Vagina (tissue), 2 donors: ENCODE results near the gene MYH11.

Experiments
- POLR2A ChIP-seq, 2 donors: fragments of 450-650 bp; IDR thresholded peaks; one replicate each; pipeline ENCODE4 v1.6.1; 2017; ENCODE audit warnings: antibody characterized with exemption in 2 of 2, mild to moderate bottlenecking in 2 of 2, moderate library complexity in 2 of 2
- TF ChIP-seq, protein P1 (sequence below), 3 experiments: fragments of 450-650 bp in 2 of 3; fragments of 200-600 bp in 1 of 3; sonication (generic) in 1 of 3; IDR thresholded peaks; one replicate each; pipeline ENCODE4 v1.5.1; 2017 to 2019; ENCODE audit warnings: antibody characterized with exemption in 3 of 3, mild to moderate bottlenecking in 2 of 3, moderate library complexity in 2 of 3

DNA sequence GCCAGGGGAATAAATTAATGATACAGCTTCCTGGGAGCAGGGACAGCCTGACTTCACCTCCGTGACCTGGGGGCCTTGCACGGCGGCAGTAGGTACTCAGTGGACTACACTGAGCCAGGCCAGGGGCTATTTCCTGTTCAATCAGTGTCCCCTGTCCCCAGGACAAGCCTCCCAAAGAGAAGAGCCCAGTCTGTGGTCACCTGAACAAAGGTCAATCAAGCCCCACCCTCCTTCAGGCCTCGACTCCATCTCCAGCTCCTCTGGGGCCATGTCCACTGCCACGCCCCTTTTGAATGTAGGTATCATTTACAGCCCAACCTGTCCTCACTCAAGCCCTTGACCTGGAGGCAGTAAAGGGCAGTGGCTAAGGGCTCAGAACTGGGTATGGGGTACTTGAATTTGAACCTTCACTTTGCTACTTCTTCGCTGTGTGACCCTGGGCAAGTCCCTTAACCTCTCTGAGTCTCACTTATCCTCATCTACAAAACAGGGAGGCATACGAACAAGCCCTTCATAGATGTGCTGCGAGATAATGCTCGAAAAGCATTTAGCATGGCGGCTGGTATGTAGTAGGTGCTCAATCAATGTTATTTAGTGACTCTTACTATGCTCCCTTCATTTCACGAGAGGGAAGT, 29.0 kb downstream of the MYH11 start:
- TF ChIP-seq, protein P1, sequence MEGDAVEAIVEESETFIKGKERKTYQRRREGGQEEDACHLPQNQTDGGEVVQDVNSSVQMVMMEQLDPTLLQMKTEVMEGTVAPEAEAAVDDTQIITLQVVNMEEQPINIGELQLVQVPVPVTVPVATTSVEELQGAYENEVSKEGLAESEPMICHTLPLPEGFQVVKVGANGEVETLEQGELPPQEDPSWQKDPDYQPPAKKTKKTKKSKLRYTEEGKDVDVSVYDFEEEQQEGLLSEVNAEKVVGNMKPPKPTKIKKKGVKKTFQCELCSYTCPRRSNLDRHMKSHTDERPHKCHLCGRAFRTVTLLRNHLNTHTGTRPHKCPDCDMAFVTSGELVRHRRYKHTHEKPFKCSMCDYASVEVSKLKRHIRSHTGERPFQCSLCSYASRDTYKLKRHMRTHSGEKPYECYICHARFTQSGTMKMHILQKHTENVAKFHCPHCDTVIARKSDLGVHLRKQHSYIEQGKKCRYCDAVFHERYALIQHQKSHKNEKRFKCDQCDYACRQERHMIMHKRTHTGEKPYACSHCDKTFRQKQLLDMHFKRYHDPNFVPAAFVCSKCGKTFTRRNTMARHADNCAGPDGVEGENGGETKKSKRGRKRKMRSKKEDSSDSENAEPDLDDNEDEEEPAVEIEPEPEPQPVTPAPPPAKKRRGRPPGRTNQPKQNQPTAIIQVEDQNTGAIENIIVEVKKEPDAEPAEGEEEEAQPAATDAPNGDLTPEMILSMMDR (IDR thresholded peaks at IDR 0.05): no peak
- no peak for TF ChIP-seq POLR2A (IDR thresholded peaks at IDR 0.05)
